Stimulated activated CD4-positive, alpha-beta T cell treated with anti-CD3 and anti-CD28 coated beads, Interleukin-2, amount 100 ng/mL, for 24 hours (primary cell): Measurements from ENCODE around the gene UBTD2.

Experiments used
- DNase-seq, 2 donors: peaks; one replicate each; pipeline ENCODE4 v3.0.0-alpha.2; 2020

The UBTD2 gene

GRCh38 chr5:172166030-172166826, 117.3 kb downstream of the UBTD2 start:
- DNase-seq = no peak

- no peak for DNase-seq
Measured at GRCh38 chr5:172165465-172165864, 118.1 kb downstream of the UBTD2 start.

- no peak for DNase-seq
Measured at GRCh38 chr5:172164769-172165212, 118.8 kb downstream of the UBTD2 start.

- no peak for DNase-seq
Measured at GRCh38 chr5:172163346-172163745, 120.2 kb downstream of the UBTD2 start.

- DNase-seq = no peak
Measured at GRCh38 chr5:172162987-172163343, 120.6 kb downstream of the UBTD2 start.

- DNase-seq = no peak
Measured at GRCh38 chr5:172162323-172162986, 121.1 kb downstream of the UBTD2 start.

GRCh38 chr5:172160506-172160905, 123.1 kb downstream of the UBTD2 start:
- DNase-seq = no peak
